GM13977 (cell line): ENCODE results near the gene BLVRB.
"Not testable (repeated sequence)": the region's sequence is repeated elsewhere in the genome, so short reads cannot be mapped to it uniquely, and the experiment has no call there.

Experiments used
- DNase-seq: peaks from one replicate; pipeline ENCODE4 v3.0.0; 2012; ENCODE audit warnings: low spot score
- in situ Hi-C: fragments of 300-500 bp; cut with MboI; formaldehyde crosslinking; loops from one replicate; pipeline ENCODE4 v1.12.0; 2022; ENCODE audit warnings: low sequenced_read_pairs, low pct_unique_long_range_greater_than_20kb, mixed read lengths, inconsistent platforms; ENCODE audit not compliant: unreplicated experiment
- TF ChIP-seq, protein P1 (sequence below): IDR thresholded peaks from 2 replicates; pipeline ENCODE4 v1.5.1; 2012; ENCODE audit warnings: mild to moderate bottlenecking, control low read depth; ENCODE audit not compliant: insufficient read depth; ENCODE audit errors: extremely low read depth, missing control alignments

BLVRB gene

DNA sequence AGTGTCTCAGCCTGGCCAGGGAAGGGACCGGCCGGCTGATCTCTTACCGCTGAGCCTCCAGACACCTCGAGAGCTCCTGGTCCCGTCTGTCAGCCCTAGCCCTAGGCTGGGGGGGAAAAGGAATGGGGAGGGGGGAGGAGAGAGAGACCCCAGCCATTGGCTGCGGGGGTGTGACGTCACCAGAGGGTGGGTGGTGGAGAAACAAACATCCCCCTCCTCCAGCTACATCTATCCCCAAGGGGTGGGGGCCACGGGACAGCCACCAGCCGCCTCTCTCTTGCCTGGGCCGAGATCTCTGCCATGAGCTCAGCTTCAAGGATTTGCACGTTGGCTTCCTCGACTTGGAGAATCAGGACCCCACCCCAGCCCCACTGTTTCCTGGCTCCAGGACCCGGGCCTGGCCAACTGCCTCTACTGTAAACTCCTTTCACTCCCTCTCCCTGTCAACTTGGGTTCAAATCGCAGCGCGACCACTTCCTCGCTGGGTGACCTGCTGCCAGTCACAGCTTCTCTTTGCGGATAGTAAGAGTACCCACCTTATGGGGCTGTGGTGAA is 52.2 kb downstream of the BLVRB start, which contains the start of gene PRX:
Gene PRX (minus strand): TSS at position 88 of the 555 bp plus-strand sequence. CDS start 5,446 bp downstream, outside the sequence.
- in situ Hi-C loops, result no loop called here
- TF ChIP-seq, protein P1, sequence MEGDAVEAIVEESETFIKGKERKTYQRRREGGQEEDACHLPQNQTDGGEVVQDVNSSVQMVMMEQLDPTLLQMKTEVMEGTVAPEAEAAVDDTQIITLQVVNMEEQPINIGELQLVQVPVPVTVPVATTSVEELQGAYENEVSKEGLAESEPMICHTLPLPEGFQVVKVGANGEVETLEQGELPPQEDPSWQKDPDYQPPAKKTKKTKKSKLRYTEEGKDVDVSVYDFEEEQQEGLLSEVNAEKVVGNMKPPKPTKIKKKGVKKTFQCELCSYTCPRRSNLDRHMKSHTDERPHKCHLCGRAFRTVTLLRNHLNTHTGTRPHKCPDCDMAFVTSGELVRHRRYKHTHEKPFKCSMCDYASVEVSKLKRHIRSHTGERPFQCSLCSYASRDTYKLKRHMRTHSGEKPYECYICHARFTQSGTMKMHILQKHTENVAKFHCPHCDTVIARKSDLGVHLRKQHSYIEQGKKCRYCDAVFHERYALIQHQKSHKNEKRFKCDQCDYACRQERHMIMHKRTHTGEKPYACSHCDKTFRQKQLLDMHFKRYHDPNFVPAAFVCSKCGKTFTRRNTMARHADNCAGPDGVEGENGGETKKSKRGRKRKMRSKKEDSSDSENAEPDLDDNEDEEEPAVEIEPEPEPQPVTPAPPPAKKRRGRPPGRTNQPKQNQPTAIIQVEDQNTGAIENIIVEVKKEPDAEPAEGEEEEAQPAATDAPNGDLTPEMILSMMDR, result no peak
- DNase-seq, result no peak

DNA sequence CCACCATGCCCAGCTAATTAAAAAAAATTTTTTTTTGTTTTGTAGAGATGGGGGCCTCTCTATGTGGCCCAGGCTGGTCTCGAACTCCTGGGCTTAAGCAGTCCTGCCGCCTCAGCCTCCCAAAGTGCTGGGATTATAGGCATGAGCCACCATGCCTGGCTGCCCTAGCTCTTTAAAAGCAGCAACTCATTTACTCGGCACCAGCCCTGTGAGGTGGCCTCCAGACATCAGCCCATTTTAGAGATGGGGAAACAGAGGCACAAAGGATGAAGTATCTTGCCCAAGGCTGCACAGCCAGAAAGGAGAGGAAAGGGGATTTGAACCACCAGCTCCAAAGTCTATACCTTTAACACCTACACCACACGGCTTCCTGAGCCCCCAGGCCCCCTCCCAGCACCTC is 52.7 kb downstream of the BLVRB start:
- in situ Hi-C loops, result no loop called here
- DNase-seq, result no peak
- TF ChIP-seq, protein P1, result no peak

DNA sequence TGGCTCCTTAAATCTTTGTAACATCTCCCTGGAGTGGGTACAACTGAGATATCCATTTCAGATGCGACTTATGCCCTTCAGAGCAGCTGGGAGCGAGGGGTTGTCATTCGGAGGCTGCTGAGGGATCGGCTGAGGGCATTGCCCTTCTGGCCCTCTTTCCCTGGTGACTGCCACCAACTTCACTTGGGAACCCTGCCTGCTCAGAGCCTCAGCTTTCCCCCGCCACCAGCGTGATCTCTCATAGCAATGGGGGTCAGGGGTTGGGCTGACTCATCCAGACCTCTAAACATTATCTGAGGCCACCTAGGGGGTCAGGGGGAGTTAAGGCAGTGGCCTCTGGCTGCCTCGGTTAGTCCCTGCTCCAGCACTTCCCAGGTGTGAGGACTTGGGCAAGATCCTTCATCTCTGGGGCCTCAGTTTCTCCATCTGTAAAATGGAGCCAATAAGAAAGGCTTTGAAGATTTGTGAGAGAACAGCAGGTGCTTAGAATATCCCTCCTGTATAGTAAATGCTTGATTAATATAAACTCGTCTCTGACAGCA is 53.5 kb downstream of the BLVRB start:
- TF ChIP-seq, protein P1, result no peak
- in situ Hi-C loops, result no loop called here
- no peak for DNase-seq

DNA sequence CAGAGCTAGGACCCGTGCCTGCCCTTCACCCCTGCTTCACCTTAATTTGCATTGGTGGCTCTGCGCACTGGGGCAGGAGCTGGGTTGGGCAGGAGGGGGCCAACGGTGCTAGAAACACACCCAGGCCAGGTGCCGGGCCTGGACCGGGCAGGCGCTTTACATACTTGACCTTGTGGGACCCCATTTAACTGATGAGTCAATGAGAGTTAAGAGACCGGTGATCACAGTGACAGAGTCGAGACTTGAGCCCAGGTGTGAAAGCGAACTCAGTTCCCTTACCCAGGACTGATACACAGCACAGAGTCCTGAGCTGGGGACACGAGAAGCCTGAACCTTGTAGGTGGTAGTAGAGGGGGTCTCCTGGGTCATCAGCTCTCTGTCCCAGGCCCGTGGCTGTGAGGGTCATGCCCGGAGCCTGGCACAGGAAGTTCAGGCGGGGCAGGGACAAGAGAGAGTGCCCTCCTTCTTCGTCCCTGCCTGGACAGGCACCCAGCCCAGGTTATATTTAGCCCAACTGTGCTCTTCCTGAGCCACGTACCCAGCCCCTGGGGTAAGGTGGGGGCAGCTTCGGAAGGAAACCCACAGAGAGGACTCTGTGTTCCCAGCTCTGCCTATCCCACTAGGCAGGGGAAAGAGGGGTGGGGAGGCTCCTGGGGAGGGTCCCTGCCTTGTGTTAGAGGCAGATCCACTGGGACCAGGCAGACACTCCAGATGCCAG is 54.3 kb downstream of the BLVRB start:
- in situ Hi-C loops, result no loop called here
- TF ChIP-seq, protein P1, result no peak
- peak; percentile 63 for DNase-seq

DNA sequence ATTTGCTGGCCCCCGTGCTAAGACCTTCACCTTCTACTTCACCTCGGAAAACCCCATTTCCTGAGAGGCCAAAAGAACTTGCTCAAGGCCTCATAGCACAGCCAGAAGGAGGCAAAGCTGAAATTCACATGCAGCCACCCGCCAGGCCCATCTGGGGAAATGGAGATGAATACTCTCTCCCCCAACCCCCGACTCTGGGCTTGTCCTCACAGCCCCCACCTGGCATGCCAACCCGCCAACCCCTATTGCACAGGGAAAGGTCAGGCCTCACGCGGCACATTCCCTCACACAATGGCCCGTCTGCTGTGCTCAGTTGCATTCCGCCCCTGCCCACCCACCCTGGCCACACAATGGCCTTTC is 55.5 kb downstream of the BLVRB start:
- TF ChIP-seq, protein P1, result no peak
- no peak for DNase-seq
- in situ Hi-C loops, result no loop called here

DNA sequence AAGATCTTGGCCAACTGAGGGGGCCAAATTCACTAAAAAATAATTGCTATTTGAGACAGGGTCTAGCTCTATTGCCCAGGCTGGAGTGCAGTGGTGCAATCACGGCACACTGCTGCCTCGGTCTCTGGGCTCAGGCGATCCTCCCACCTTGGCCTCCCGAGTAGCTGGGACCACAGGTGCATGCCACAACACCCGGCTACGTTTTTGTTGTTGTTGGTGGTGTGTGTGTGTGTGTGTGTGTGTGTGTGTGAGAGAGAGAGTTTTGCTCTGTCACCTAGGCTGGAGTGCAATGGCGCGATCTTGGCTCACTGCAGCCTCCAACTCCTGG is 57.0 kb downstream of the BLVRB start:
- not testable (repeated sequence) for DNase-seq

More for the DNA sequence above, 57.0 kb downstream of the BLVRB start:
- in situ Hi-C loops, result not testable (repeated sequence)
